GM23338 (cell line): ENCODE data around the gene TSPEAR. TPM values are rescaled to one million over a fixed set of nuclear protein-coding genes. Genes with fewer than 3 reads are reported as not detected.

ENCODE experiments used
- ATAC-seq: fragments of 200-7000 bp; cut with Tn5 transposase; 3 replicates; pipeline ENCODE4 v1.9.1; 2020
- DNase-seq: peaks from one replicate; pipeline ENCODE4 v3.0.0-alpha.2; 2015; ENCODE audit warnings: low spot score
- H2AFZ ChIP-seq: fragments of 200-600 bp; sonication (generic); 2 replicates; pipeline ENCODE4 v1.8.0; 2016; ENCODE audit warnings: antibody characterized with exemption, mild to moderate bottlenecking, moderate library complexity
- H3F3A ChIP-seq: fragments of 200-600 bp; sonication (generic); replicated peaks from 2 replicates; pipeline ENCODE4 v1.8.0; 2017; ENCODE audit warnings: antibody characterized with exemption, mixed run types, low read depth
- H3K27ac ChIP-seq: fragments of 200-600 bp; sonication (generic); 2 replicates; pipeline ENCODE4 v1.6.1; 2016; ENCODE audit warnings: low read depth
- H3K27me3 ChIP-seq: fragments of 200-600 bp; sonication (generic); 2 replicates; pipeline ENCODE4 v1.8.0; 2016; ENCODE audit warnings: mild to moderate bottlenecking, mixed run types, moderate library complexity; ENCODE audit not compliant: insufficient read depth
- H3K36me3 ChIP-seq: fragments of 200-600 bp; sonication (generic); 2 replicates; pipeline ENCODE4 v1.8.0; 2016; ENCODE audit warnings: mild to moderate bottlenecking; ENCODE audit not compliant: insufficient read depth
- H3K4me1 ChIP-seq: fragments of 200-600 bp; sonication (generic); 2 replicates; pipeline ENCODE4 v1.8.0; 2016; ENCODE audit warnings: mild to moderate bottlenecking, moderate library complexity; ENCODE audit not compliant: insufficient read depth
- H3K4me2 ChIP-seq: fragments of 200-600 bp; sonication (generic); 2 replicates; pipeline ENCODE4 v1.7.1; 2017; ENCODE audit warnings: mixed run types
- H3K4me3 ChIP-seq: fragments of 200-600 bp; sonication (generic); 2 replicates; pipeline ENCODE4 v1.6.1; 2016; ENCODE audit warnings: mixed run types
- H3K79me2 ChIP-seq: fragments of 200-600 bp; sonication (generic); replicated peaks from 2 replicates; pipeline ENCODE4 v1.8.0; 2017; ENCODE audit warnings: mild to moderate bottlenecking; ENCODE audit not compliant: insufficient read depth
- H3K9me2 ChIP-seq: fragments of 200-600 bp; sonication (generic); 2 replicates; pipeline ENCODE4 v1.8.0; 2017; ENCODE audit not compliant: insufficient read depth
- H4K20me1 ChIP-seq: fragments of 200-600 bp; sonication (generic); replicated peaks from 2 replicates; pipeline ENCODE4 v1.8.0; 2017; ENCODE audit warnings: mild to moderate bottlenecking; ENCODE audit not compliant: insufficient read depth
- H3K27ac Mint-ChIP-seq: 2 replicates; pipeline ENCODE4 v1.8.0; 2020; ENCODE audit warnings: inconsistent platforms, mild to moderate bottlenecking, moderate library complexity, mixed read lengths
- H3K27me3 Mint-ChIP-seq: 3 replicates; pipeline ENCODE4 v1.8.0; 2022; ENCODE audit warnings: low read depth, mild to moderate bottlenecking, moderate library complexity, mixed read lengths, inconsistent platforms; ENCODE audit not compliant: insufficient read depth, poor library complexity
- H3K36me3 Mint-ChIP-seq: 3 replicates; pipeline ENCODE4 v1.8.0; 2021; ENCODE audit warnings: low read depth, mild to moderate bottlenecking, inconsistent platforms, moderate library complexity, mixed read lengths
- H3K4me1 Mint-ChIP-seq: 3 replicates; pipeline ENCODE4 v1.8.0; 2020; ENCODE audit warnings: mild to moderate bottlenecking, inconsistent platforms, mixed read lengths
- H3K4me3 Mint-ChIP-seq: 3 replicates; pipeline ENCODE4 v1.8.0; 2021; ENCODE audit warnings: moderate library complexity, mild to moderate bottlenecking, inconsistent platforms, mixed read lengths
- H3K9me3 Mint-ChIP-seq: 3 replicates; pipeline ENCODE4 v1.8.0; 2020; ENCODE audit warnings: moderate library complexity, mild to moderate bottlenecking, inconsistent platforms, mixed read lengths
- CREB1 ChIP-seq: fragments of 250-450 bp; sonication (Bioruptor Pico); IDR thresholded peaks from 2 replicates; pipeline ENCODE4 v1.5.0; 2020; ENCODE audit warnings: low read depth, mild to moderate bottlenecking, moderate library complexity
- CTCF ChIP-seq, 2 experiments: fragments of 200-600 bp in 1 of 2; sonication (generic) in 1 of 2; conservative IDR thresholded peaks; 2 replicates each; pipeline versions ENCODE4 v1.5.1 to v1.6.1; 2016 to 2017; ENCODE audit warnings: antibody characterized with exemption in 2 of 2, low read depth in 2 of 2, mild to moderate bottlenecking in 2 of 2, moderate library complexity in 1 of 2
- ETS1 ChIP-seq: IDR thresholded peaks from 2 replicates; pipeline ENCODE4 v1.6.1; 2016; ENCODE audit warnings: antibody characterized with exemption
- EZH2 ChIP-seq: fragments of 200-600 bp; sonication (generic); IDR thresholded peaks from one replicate; pipeline ENCODE4 v1.8.0; 2017; ENCODE audit warnings: antibody characterized with exemption, mild to moderate bottlenecking, low read depth; ENCODE audit not compliant: unreplicated experiment
- EZH2phosphoT487 ChIP-seq: fragments of 200-600 bp; sonication (generic); IDR thresholded peaks from one replicate; pipeline ENCODE4 v1.8.1; 2018; ENCODE audit warnings: antibody characterized with exemption; ENCODE audit not compliant: unreplicated experiment
- NANOG ChIP-seq: IDR thresholded peaks from 2 replicates; pipeline ENCODE4 v1.6.1; 2016; ENCODE audit warnings: antibody characterized with exemption, borderline replicate concordance
- POLR2AphosphoS5 ChIP-seq: IDR thresholded peaks from 2 replicates; pipeline ENCODE4 v1.6.1; 2016; ENCODE audit warnings: antibody characterized with exemption, low read depth
- REST ChIP-seq: IDR thresholded peaks from one replicate; pipeline ENCODE4 v1.6.1; 2018; ENCODE audit warnings: antibody characterized with exemption; ENCODE audit not compliant: unreplicated experiment
- STAT1 ChIP-seq: IDR thresholded peaks from one replicate; pipeline ENCODE4 v1.6.1; 2016; ENCODE audit warnings: antibody characterized with exemption; ENCODE audit not compliant: unreplicated experiment
- ZNF114 ChIP-seq: fragments of 250-450 bp; sonication (Bioruptor Pico); IDR thresholded peaks from 2 replicates; pipeline ENCODE4 v1.5.0; 2020; ENCODE audit warnings: mild to moderate bottlenecking, moderate library complexity
- ZNF462 ChIP-seq: fragments of 250-450 bp; sonication (Bioruptor Pico); IDR thresholded peaks from 2 replicates; pipeline ENCODE4 v1.5.0; 2020; ENCODE audit warnings: mild to moderate bottlenecking, moderate library complexity
- polyA plus RNA-seq: library from polyadenylated mRNA; unstranded; fragments of >200 nt; fragmentation: Nextera tagmentation; extraction: Ambion mirVana; gene quantifications from 2 replicates; pipeline ENCODE4 v1.2.1, GENCODE V29; 2016
- total RNA-seq: library from RNA; depleted of rRNA; stranded (reverse); fragments of >200 nt; shearing (Covaris generic); gene quantifications from 2 replicates; pipeline ENCODE4 v1.2.3, GENCODE V29; 2014

TSPEAR gene
- total and polyA plus RNA-seq, 2 experiments from 2014 or later, result 0.35 to 0.92 TPM

- Histone ChIP-seq H4K20me1 (no peaks in the 10 kb centered on the region), H3K4me1 (peaks cover 52% of the 10 kb centered on the region), H3K36me3 (no peaks in the 10 kb centered on the region), H3F3A (0 out of 2 replicates have a peak, but pooled peaks cover 16% of the 10 kb centered on the region), H2AFZ (no peak overlapping the region), H3K79me2 (no peaks in the 10 kb centered on the region), H3K4me2 (peak overlapping the region; percentile 76), H3K9me2 (no peaks in the 10 kb centered on the region), H3K27ac (peak overlapping the region; percentile 90; the same call in 1 of the 2 replicates), H3K27me3 (peaks cover 43% of the 10 kb centered on the region), H3K4me3 (peak overlapping the region; percentile 71)
- peak; percentile 23 for ATAC-seq
- peak overlapping the region; percentile 68 for H3K27ac Mint-ChIP-seq
- H3K4me1 Mint-ChIP-seq, result peaks cover 71% of the 10 kb centered on the region
- no peak for TF ChIP-seq POLR2AphosphoS5
- no peak for TF ChIP-seq CTCF (conservative IDR thresholded peaks at IDR 0.05; ENCODE audit: low read depth in 2 of 2)
- no peak for TF ChIP-seq REST
- no peak for TF ChIP-seq STAT1
- no peak for TF ChIP-seq ZNF462 (CRISPR knock-in tag)
- no peak for TF ChIP-seq NANOG
- no peak for TF ChIP-seq CREB1
- TF ChIP-seq ZNF114, result no peak
- no peak for TF ChIP-seq EZH2phosphoT487
- TF ChIP-seq EZH2, result no peak
- TF ChIP-seq ETS1, result no peak
- H3K27me3 Mint-ChIP-seq, result peaks cover 54% of the 10 kb centered on the region
- no peaks in the 10 kb centered on the region for H3K36me3 Mint-ChIP-seq
- peak; percentile 58 for DNase-seq
- H3K4me3 Mint-ChIP-seq, result peak overlapping the region; percentile 64
- no peaks in the 10 kb centered on the region for H3K9me3 Mint-ChIP-seq
Measured at GRCh38 chr21:44704636-44705001, 6.8 kb downstream of the TSPEAR start.
